NK-92 (cell line): ENCODE data around the gene PRKCI.
"Not testable (repeated sequence)": the region's sequence is repeated elsewhere in the genome, so short reads cannot be mapped to it uniquely, and the experiment has no call there.

Experiments used
- DNase-seq: peaks from one replicate; lab custom pipeline; 2025; ENCODE audit not compliant: unreplicated experiment; lab: John Stamatoyannopoulos, UW

PRKCI gene

DNA sequence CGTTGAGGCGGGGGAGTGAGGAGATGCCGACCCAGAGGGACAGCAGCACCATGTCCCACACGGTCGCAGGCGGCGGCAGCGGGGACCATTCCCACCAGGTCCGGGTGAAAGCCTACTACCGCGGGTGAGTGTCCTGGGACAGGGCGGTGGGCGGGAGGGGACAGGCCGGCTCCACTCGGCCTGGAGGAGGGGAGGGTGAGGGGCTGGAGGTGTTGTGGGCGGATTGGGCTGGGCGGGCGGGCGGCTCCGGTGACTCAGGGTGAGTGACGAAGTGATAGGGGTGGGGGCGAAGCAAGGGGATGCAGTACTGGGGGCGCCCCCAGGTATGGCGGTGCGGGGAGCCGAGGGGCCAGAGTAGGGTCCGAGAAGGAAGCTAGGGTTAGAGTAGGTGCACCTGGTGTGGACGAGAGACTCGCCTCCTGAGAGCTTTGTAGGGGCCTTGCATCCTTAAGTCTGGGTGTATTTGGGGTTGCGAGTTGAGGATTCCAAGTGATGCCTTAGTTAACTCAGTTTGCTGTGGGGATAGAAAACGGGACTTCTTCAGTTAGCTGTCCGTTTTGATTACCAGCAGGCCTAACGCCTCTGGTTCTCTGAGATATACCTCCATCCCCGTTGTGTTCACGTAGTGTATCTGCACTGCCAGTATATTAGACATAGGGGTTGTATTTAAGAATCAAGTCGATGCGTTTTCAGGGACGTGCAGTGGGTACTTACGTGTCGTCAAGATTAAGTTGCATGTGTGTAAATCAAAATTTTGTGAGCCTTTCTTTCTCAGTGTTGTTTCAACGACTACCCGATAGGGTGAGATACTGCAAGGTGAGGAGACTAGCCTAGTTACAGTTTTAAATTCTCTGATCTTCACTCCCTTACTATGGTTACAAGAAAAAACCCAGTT is 670 bp downstream of the PRKCI start:
- DNase-seq = no peak

DNA sequence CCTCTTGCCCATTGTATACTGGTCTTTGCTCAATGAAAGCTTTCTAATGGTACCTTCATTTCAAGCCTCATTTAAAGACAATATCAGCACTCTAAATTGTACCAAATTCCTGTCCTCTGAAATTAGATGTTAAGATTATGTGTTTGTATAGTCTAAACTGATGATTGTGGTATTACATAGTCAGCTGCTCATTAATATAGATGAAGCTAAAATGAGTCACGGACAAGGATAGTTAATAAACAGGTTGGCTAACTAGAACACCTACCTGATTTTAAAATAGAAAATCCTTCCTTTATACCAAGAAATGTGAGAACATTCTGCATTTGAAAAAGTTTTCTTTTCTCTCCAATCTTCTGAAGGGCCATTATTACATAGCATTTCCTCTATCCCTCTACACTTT is 2.9 kb downstream of the PRKCI start:
- no peak for DNase-seq

DNA sequence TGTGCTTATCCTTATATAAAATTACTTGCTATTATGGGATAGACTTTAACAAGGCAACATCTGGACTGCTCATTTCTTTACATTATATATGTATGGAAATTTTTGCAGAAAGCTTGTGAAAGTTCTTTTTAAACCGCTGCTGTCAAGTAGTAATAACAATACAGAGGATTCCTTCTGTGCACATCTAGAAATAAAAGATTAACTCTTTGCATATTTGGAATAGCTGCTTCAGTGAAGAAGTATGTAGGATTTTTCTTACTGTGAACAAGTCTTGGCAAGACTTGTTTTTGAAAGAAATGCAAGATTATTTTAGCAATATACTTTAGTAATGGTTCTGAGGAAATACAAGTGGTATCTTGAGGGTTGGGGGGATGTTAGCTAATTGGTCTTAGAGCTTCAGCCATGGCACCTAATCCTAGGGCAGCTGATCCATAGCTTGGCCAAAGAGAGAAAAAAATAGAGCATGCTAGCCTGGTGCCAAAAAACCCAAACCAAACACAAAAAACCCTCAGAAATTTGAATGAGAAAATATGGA is 4.3 kb downstream of the PRKCI start:
- DNase-seq = no peak

DNA sequence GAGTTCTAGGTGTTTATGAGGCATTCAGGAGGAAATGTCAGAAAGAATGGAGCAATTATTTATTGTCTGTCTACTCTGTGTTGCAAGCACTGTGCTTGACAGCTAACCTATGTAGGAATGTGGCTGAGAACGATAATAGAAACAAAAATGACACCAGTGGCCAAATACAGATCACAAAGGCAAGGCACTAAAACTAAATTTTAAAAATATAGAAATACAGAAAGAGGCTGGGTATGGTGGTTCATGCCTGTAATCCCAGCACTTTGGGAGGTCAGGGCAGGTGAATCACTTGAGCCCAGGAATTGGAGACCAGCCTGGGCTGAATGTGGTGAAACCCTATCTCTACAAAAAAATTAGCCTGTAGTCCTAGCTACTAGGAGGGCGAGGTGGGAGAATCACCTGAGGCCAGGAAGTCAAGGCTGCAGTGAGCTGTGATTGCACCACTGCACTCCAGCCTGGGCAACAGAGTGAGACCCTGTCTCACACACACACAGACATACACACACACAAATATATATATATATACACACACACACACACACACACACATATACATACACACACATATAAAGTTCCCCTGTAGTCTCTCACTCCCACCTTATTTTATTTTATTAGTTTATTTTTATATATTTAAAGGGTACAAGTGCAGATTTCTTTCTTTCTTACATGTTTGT is 6.0 kb downstream of the PRKCI start:
- DNase-seq = no peak

DNA sequence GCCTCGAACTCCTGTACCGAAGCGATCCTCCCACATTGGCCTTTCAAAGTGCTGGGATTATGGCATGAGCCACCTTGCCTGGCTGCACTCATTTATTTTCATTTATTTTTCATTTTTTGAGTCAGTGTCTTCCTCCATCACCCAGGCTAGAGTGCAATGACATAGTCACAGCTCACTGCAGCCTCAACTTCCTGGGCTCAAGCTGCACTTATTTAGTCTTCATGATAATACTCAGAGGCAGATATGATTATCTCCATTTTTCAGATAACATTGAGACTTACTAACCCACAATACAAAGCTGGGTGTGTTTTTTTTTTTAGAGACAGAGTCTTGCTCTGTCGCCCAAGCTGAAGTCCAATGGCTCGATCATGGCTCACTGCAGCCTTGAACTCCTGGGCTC is 10.0 kb downstream of the PRKCI start:
- DNase-seq = no peak

DNA sequence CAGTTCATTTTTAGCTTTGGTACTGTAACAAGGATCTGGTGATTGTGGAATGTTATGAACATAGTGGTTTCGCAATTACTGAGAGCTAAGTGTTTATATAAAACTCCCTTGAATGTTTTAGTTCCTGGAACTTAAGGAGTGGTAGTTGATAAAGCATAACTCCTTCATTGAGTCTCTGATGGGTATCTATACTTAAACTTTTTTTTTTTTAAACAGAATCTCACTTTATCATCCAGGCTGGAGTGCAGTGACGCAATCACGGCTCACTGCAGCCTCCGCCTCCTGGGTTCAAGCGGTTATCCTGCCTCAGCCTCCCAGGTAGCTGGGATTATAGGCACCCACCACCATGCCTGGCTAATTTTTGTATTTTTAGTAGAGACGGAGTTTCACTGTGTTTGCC is 11.3 kb downstream of the PRKCI start:
- no peak for DNase-seq

DNA sequence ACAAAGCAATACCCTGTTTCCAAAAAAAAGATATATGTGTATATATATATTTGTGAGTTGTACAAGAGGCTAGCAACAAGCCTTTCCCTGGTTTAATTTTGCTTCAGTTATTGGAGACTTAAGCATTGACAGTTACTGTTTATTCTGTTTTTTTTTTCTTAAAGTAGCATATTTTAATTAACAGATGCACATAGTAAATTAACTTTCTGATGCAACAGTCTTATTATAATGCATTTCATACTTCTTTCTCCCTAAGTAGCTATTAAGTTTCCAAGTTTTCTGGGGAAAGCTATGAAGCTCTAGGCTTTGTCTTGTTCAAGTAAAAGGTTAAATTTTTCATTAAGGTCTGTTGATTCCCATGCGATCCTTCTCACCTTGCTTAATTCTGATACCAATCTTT is 17.9 kb downstream of the PRKCI start:
- no peak for DNase-seq

DNA sequence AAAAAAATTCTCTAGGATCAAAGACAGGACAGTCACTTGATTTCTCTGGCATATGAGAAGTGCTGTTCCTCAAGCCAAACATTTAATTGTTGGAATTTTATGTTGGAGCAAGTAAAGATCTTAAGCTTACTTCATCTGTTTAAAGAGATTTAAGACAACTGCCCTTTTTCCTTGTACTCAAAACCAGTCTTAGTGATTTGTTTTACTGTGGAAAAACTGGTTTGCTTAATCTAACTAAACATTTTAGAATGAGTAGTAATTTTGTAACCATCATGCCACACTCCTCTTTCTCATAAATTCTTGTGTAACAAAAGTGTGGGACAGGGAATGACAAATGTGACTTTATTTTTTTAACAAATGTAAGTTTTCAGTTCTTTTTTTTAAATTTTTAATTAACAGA is 18.4 kb downstream of the PRKCI start:
- DNase-seq = no peak

DNA sequence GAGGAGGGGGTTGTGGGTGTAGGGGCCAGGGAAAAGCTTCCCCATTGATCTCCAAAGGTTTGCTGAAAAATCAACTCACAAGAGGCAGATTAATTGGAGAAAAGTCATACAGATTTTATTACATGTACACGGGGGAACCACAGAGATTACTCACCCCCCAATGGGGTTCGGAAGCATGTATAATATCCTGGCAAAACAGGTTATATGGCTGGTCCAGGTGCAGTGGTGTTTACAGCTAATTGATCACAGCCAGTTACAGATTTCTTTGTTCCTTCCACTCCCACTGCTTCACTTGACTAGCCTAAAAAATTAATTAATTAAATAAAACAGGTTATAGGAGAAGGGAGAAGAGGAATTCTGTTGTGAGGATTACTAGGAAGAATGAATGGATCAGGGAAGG is 22.4 kb downstream of the PRKCI start:
- DNase-seq = no peak

DNA sequence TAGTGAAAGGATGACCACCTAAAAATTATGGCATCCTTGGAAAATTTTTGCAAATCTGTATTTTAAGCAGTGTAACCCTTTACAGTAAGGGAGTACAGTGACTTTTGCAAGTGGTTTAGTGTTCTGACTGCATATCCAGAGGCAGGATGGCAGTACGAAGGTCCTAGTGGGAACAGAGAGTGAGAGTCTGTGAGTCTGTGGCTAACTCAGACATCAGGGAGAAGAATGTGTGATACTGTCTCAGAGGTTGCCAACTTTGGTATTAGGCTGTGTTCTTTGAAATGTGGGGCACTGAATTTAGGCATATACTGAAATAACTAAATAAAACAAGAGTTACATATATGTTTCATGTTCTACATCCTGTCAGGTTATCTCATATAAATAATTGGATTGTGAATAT is 25.7 kb downstream of the PRKCI start:
- no peak for DNase-seq

DNA sequence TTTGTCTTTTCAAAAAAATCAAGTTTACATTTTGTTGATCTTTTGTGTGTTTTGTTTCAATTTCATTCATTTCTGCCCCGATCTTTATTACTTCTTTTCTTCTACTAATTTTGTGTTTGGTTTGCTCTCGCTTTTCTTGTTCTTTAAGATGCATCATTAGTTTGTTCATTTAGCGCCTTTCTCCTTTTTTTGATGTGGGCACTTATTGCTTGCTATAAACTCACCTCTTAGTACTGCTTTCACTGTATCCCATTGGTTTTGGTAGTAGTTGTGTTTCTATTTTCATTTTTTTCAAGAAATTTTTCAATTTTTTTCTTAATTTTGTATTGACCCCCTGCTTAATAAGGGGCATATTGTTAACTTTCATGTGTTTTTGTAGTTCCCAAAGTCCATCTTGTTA is 34.4 kb downstream of the PRKCI start:
- DNase-seq = no peak

DNA sequence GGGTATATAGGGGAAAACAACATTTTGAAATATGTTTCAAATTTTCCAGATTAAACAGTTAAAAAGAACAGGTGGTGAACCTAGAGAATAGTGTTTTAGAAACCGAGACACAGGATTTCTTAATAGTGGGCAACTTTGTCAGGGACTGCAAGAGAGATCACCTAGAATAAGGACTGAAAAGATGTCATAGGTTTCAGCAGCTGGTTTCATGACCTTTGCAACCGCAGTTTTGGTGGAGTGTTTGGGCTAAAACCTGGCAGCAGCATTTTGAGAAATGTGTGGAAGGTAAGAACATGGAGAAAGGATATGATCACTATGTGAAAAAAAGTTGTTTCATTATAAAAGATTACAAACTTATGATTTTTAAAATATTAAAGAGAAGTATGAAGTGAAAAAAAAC is 34.9 kb downstream of the PRKCI start:
- no peak for DNase-seq

DNA sequence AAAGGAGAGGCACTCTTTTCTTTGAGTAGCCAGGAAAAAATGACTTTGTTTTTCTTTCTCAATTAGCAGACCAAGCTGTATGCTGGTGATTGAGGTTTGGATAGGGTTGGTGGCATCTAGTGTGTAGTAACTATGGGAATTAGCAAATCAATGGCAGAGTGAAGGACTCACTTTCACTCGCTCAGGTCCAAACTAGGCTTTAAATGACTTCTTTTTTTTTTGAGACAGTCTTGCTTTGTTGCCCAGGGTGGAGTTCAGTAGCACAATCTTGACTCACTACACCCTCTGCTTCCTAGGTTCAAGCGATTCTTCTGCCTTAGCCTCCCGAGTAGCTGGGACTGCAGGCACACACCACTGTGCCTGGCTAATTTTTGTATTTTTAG is 35.9 kb downstream of the PRKCI start:
- no peak for DNase-seq

DNA sequence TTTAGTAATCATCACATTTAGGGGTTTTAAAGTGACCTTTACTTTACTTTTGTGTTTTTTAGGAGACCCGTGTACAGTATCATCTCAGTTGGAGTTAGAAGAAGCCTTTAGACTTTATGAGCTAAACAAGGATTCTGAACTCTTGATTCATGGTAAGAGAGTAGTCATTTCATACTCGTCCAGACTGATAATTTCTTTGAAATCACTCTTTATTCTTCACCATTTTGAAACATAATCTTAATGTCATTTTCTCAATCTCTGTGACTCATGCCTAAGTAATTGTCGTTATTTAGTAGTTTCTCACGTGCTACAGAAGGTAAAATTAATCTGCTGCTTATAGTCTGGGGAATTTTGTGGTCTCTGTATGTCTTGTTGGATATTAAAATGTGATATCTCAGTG is 37.7 kb downstream of the PRKCI start:
- no peak for DNase-seq

DNA sequence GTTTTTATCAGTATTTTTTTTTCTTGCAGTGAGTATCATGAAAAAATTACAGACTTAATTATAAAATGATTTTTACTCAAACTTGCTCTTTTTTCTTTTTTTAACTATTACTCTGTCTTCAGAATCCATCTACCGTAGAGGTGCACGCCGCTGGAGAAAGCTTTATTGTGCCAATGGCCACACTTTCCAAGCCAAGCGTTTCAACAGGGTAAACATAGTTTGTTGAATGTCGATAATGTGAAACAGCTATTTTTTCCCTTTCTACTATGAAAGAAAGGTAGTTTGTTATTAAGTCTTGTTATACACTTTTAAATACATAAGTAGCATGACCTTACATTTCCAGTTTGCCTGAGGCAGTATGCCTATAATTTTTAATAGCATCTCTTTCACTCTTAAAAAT is 45.6 kb downstream of the PRKCI start:
- no peak for DNase-seq

DNA sequence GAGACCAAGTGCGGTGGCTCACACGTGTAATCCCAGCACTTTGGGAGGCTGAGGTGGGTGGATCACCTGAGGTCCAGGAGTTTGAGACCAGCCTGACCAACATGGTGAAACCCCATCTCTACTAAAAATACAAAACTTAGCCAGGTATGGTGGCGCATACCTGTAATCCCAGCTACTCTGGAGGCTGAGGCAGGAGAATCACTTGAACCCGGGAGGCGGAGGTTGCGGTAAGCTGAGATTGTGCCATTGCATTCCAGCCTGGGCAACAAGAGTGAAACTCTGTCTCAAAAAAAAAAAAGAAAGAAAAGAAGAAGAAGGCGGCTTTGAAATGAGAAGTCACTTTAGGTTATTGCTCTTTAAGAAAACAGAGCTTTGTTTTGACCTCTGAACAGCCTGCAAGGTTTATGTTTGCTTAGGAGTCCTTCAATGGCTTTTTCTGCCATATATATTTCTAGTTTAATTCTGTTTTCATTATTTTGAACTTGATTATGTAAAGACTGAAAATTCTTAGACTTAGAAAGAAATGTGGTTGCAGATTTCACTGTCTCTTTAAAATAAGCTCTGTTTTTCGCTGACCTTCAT is 47.5 kb downstream of the PRKCI start:
- DNase-seq = not testable (repeated sequence)

DNA sequence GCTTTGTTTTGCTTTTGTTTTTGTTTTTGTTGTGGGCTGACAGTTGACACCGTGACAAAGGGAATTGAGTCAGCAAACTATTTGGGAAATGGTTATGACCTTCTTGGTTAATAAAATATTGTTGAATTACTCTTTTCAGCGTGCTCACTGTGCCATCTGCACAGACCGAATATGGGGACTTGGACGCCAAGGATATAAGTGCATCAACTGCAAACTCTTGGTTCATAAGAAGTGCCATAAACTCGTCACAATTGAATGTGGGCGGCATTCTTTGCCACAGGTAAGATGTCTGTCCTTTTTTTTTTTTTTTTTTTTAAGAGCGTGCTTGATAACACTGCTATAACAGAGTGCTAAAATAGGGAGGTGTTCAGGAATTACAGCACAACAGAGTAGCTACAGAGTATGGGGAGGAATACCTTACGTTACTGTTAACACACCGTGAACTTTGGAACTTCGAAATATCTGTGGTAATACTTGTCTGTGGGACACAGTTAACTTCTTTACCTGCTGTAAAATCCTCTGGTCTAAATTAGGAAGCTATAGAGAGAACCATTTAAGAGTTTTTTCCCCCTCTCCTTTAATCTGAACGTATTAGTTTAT is 48.2 kb downstream of the PRKCI start:
- no peak for DNase-seq

DNA sequence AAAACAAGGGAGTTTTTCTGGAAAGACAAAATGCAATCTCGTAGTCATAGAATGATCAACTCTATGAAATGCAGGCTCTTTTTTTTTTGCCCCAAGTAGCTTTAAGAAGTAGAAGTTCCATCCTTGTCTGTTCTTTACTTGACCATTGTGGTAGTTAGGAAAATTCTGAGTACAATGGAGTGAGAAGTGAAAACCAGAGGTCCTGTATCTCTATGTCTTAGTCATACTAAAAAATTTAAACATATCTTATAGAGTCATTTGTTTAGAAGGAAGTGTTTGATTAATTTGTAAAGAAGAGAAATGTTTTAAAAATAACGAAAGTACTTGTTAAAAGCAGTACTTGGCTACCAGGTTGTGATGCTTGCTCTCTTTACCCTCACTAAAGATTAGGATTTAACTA is 52.4 kb downstream of the PRKCI start:
- DNase-seq = no peak

DNA sequence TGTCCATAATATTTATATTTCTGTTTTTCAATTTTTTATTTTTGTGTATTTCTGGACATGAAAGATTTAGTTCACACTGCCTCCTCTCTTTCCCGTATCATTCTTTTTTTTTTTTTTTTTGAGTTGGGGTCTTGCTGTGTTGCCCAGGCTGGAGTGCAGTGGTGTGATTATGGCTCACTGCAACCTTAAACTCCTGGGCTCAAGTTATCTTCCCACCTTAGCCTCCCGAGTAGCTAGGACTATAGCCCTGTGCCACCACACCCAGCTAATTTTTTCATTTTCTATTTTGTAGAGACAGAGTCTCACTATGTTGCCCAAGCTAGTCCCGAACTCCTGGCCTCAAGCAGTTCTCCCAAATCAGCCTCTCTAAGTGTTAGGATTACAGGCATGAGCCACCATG is 53.6 kb downstream of the PRKCI start:
- no peak for DNase-seq

DNA sequence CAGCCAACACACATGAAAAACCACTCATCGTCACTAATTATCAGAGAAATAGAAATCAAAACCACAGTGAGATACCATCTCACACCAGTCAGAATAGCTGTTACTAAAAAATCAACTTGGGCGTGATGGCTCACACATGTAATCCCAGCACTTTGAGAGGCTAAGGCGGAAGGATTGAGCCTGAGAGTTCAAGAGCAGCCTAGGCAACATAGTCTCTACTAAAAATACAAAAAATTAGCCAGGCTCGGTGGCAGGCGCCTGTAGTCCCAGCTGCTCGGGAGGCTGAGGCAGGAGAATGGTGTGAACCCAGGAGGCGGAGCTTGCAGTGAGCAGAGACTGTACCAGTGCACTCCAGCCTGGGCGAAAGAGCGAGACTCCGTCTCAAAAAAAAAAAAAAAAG is 55.1 kb downstream of the PRKCI start:
- DNase-seq = not testable (repeated sequence)

DNA sequence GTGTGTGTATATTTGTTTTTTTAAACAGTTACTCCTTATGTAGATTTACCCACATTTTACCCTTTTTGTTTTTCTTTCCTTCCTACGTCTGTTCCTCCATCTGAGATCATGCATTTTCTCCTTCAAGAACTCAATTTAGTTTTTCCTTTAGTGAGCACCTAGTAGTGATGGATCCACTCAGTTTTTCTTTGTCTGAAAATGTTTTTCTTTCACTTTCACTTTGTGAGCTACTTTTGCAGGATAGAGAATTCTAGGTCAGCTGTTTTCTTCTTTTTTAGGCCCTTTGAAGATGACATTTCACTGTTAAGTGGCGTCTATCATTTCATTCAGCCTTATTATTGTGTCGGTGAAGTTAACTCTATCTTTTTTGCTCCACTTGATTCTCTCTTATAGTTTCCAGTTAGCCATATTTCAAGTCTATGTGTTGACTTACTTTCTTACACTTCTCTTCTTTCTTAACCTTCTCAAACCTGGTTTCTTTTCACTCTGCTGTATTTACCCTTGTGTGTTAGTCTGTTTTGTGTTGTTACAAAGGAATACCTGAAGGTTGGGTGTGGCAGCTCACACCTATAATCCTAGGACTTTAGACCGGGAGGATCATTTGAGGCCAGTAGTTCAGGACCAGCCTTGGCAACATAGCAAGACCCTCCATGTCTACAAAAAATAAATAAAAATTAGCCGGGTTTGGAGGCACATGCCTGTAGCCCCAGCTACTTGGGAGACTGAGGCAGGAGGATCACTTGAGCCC is 55.8 kb downstream of the PRKCI start:
- DNase-seq = no peak
